GM18519 (cell line): ENCODE measurements around the gene MAPRE3.

Source experiments
- ATAC-seq: cut with Tn5 transposase; IDR thresholded peaks from one replicate; pipeline ENCODE4 v1.9.1; 2021; ENCODE audit warnings: mild to moderate bottlenecking, moderate library complexity; ENCODE audit not compliant: unreplicated experiment, low FRiP score

MAPRE3 gene

DNA sequence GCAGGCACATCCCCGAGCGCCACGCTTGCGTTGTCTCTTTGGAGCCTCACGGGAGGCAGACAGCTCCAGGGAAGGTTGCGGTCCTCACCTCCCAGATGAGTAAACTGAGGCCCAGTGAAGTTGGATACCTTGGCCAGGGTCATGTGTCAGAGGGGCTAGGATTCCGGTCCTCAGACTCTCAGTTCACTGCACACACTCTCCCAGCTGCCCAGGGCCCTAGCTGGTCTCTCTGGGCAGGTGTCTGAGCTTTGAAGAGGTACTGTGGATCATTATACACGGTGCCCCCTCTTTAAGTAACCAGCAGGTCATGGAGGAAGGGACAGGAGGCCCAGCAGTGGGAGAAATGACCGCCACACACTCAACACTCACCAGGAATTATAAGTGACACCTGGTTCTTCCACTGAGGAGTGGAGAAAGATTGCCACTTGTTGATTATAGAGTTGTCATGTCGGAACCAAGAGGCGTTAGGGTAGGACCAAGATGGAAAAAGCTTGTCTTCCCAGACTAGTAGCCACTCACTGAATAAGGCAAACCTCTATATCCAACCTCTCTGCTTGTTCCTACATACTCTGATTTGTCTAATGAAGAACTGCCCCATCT lies 62.9 kb downstream of the MAPRE3 start:
- no peak for ATAC-seq

DNA sequence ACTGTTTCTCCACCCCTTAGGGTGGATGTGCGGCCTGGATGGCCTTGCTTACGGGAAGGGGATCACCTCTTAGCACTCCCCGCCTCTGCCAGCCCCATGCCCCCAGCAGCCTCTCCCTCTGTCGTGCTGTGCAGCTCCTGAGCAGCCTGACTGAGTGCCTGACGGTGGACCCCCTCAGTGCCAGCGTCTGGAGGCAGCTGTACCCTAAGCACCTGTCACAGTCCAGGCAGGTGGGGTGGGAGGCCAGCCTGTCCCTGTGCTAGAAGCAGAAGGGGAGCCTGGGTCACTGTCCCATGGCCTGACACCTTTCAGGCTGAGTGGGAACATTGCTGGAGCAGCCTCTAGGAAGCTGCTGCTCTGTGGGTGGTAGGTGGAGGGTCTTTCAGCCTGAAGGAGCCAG lies 67.6 kb downstream of the MAPRE3 start:
- ATAC-seq: no peak

DNA sequence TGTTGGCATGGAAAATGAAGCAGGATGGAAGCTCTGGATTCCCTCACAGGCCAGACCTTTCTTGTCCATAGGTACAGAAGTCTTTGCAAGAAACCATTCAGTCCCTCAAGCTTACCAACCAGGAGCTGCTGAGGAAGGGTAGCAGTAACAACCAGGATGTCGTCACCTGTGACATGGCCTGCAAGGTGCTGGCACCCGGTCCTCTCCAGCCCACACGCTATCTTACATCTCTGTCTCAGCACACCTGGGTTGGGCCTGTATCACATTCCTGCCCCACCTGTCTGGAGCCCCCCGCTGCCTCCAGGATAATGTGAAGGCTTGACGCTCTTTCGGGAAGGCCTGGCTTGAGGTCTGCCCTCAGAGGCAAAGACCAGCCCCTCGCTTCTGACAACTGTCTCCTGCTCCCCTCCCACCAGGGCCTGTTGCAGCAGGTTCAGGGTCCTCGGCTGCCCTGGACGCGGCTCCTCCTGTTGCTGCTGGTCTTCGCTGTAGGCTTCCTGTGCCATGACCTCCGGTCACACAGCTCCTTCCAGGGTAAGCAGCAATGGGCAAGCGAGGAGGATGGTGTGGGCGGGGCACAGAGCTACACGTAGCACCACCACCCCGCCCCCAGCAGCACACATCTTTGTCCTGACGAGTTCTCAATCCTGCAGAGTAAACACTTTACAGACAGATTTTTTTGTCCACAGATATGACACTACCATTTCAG lies 68.3 kb downstream of the MAPRE3 start:
- ATAC-seq: no peak

DNA sequence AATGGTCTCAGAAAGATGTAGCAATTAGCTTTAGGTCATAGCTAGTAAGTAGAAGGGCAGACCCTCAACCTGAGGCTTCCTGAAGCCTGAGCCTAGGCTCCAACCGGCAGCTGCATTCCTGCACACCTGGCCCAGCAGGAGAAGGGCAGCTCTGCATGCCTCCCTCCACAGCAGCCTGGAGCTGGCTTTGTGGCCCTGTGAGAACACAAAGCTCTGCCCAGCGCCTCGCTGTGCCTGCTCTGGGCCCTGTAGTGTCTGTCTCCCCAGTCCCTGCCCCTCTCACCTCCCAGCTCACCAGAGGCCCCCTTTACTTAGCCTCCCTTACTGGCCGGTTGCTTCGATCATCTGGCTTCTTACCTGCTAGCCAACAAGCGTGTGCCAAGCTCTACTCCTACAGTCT lies 69.0 kb downstream of the MAPRE3 start:
- ATAC-seq: no peak

DNA sequence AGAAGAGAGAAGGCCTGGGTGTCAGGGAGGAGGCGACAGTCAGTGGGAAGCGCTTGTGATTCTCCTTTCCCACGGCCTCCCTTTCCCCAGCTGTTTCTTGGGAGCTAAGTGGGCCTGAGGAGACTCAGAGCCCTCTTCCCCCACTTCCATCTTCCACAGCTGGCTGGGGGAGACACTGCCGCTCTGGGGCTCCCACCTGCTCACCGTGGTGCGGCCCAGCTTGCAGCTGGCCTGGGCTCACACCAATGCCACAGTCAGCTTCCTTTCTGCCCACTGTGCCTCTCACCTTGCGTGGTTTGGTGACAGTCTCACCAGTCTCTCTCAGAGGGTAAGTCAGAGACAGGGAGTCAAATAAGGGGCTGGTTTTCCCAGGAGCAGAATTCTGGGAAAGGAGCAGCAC lies 69.4 kb downstream of the MAPRE3 start:
- ATAC-seq: no peak

DNA sequence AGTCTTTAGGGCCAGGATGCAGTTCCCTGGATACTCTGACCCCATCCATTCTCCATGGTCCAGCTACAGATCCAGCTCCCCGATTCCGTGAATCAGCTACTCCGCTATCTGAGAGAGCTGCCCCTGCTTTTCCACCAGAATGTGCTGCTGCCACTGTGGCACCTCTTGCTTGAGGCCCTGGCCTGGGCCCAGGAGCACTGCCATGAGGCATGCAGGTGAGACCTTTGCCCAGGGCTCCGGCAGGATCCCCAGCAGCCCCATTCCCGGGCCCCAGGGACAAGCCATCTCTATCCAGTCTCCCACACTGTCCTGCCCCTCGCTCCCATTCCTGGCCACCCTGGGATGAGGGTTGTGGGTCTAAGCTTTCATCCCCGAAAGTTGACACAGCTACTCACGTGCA lies 69.8 kb downstream of the MAPRE3 start:
- ATAC-seq: no peak

DNA sequence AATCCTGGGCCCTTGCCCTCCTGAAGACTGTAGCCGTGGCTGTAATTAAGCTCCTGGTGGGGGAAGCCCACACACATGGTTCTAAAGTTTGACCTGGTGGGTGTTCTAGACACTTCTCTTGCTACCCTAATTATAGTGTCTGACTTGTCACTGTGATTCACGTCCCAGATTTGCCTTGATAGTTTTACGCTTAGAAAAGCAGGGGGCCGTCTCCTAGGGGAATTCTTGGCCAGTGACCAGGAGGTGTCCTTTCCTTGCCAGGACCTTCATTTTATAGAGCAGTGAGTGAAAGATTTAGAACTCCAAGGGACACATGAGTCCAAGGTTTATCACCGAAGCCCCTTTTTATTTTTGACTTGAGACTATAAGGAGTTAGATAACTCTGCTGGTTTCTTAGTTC lies 71.3 kb downstream of the MAPRE3 start:
- ATAC-seq: no peak

DNA sequence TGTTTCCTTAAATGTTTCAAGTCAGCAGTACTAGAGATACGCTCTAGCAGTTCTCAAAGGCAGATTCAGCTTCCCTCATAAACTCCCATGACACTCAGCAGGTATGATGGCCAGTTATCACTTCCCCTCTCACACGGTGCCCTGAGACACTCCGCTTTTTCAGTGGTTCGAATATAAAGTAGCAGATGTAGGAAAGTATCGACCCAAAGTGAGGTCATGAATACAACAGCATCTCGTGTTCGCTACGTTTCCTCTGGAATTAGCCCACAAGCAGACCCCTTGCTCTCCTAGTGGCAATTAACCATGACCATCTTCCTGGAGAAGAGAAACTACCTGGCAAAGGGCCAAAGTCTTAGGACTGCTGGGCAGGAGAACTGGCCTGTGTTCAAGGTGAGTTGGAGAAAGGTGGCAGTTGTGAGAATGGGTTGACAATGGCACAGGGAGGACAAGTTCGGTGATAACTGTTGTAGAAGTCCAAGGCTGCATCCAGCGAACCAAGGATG lies 71.8 kb downstream of the MAPRE3 start:
- no peak for ATAC-seq

DNA sequence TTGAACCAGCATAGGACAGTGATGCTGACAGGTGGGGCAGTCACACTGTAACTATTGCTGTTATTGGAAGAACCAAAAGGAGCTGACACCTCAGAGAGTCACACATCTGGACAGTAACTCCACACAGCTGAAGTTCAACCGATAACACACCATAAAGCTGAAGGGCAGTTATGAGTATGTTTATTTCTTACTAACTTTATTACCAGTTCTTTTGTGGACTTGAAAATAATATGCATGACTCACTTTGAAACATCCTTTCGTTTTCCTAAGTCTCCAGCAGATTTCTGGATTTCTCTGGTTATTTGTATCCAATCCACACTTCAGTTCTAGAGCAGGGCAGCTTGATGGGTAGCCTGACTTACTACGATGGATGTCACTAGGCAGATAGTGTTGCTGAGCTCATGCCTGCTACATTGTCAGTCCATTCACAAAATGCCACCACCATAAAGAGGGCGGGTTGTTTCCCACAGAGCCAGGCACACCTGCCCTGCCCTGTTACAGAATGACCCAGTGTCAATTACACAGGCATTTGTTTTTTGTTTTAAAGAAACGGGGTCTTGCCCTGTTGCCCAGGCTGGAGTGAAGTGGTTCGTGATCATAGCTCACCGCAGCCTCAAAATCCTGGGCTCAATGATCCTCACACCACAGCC lies 72.7 kb downstream of the MAPRE3 start:
- no peak for ATAC-seq

DNA sequence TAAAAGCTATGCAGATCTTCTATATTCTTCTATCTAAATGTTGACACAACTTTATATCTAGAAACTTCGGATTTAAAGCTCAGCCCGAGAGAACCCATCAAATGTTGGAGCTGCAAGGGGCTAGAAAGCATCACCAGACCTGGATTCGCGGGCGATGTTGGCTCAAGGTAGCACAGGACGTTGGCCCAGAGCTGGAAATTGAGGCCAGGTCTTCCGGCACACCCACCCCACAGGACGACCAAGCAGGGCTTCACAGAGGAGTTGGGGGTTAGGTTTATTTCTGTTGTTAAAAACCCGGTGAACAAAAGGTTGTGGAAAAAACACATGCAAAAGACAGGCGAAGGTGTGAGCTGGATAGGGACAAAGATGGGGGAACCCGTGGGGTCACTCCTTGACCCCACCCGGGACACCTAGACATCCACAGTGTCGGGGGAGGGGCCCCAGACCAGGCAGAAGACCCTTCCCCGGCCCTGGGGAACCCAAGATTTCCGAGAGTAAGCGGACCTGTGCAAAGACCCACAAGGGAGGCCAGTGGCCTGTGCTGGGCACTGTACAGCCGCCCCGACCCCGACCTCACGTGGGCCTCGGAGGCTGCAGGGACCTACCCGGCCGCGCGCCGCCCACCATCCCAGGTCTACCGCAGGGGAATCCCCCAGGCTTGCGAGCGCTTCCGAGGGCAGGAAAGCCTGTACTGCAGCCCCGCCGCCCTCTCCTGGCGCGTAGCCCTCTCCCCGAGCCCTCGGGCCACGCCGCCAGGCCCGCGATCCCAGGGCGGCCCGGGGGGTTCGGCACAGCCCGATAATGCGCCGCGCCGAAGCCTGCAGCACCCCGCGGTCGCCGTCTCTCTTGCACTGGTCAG lies 79.2 kb downstream of the MAPRE3 start:
- ATAC-seq: no peak

DNA sequence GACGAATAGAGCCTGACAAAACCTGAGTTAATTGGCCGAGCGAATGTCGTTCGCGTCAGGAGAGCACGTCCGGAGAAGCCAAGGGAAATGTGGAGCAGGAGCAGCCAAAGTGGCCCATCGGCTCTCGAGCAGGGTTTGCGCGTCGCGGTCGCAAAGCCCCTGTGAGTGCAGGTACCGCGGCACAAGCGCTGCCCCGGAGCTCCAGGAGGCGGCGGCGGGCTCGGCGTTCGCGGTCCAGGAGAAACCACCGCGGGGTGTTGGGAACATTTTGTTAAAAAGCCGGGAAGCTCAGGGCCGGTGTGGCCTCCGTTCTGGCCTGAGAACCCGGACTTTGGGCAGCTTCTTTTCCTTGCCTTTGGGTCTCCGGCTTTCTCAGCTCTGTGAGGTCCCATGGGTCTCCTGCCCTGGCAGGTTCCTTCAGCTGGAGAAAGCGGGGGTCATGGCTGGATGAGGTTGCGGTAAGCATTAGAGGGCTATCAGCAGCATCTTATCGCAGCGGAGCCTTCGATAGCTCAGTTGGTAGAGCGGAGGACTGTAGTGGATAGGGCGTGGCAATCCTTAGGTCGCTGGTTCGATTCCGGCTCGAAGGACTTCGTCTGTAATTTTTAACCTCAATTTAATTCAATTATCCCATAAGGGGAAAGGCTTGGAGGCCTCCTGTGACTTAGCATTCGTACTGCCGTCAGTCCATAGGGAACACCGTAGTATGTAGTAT lies 80.0 kb downstream of the MAPRE3 start:
- peak; percentile 34 for ATAC-seq

DNA sequence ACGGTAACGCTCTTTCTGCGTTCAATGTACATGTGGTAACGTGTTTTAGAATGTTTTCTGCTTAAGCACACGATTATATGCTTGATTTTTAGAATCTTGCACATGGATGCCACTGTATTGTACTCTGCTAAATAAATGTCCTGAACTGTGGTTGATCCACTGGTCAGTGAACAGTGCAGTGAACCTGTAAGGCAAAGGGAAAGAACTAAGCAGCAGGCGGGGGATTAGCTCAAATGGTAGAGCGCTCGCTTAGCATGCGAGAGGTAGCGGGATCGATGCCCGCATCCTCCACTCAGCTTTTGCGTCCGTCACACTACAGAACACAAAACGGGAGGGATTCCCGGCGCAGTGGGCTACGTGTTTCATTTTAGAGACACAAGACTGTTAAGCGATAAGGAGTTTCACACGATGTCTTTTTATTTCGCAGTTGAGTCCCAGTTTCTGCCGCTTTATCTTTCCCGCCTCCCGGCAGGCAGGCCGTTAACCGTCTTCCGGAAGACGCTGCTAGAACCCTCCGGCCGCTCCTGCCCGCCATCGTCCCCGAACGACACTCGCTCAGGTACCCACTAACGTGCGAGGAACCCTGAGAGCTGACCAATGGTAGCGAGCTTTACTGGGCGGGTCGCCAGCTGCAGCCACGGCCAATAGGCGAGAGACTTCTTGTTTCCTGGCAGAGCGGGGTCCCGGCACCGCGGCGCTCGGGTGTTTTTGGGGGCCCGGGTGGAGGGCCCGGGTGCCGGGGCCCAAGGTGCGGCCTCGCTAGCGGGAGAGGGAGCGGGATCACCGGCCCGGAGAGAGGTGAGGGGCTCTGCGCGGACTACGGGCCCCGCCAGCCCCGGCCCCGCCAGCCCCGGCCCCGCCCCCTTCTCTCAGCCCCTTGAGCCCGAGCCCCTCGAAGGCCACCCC lies 80.8 kb downstream of the MAPRE3 start, which contains the start of gene AGBL5:
AGBL5 (plus strand) TSS at position 673 of the 906 bp plus-strand sequence. CDS start 1,291 bp downstream, outside the sequence.
- peak; percentile 36 for ATAC-seq

DNA sequence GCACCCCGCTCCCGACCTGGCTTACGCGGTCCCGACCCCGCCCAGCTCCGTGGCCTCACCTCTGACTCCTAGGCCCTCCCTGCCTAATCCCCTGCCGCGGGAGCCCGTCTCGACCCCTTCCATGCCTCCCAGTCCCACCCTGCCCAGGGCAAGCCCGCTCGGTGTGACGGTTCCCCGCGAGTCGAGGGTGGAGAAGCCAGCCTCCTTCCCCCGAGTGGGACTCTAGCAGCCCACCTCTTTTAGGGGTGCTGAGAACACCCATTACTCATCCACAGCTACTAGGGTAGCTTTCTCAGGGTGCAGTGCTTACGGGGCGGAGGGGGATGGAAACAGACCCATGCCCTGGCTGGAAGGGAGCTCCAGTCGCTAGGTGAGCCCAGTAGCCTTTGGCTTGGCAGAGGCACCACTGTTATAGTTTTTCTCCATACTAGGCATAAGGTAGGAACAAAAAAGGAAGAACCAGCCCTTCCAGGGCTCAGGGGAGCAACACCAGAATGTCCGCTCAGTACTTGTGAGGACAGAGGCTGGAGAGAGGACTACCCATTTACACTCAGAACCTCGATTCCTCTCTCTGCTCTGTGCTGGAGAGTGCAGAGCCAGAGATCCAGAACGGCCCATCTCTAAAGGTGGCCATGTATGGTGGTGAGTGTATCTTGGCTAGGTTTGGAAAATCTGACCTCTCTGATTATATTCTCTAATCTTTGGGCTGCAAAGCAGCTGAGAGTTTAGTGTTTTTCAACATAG lies 81.6 kb downstream of the MAPRE3 start:
- no peak for ATAC-seq

DNA sequence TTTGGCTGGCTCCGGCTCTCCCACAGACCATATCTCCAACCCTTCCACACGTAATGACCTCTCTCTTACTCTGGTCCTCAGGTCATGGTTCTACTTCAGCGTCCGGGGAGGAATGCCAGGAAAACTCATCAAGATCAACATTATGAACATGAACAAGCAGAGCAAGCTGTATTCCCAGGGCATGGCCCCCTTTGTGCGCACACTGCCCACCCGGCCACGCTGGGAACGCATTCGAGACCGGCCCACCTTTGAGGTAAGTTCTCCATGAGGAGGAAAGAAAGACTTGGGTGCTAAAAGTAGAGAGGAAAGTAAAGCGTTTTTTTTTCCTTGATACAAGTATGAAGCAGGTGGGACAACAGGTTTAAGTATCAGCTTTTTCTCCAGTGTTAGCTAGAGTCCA lies 82.9 kb downstream of the MAPRE3 start:
- no peak for ATAC-seq

DNA sequence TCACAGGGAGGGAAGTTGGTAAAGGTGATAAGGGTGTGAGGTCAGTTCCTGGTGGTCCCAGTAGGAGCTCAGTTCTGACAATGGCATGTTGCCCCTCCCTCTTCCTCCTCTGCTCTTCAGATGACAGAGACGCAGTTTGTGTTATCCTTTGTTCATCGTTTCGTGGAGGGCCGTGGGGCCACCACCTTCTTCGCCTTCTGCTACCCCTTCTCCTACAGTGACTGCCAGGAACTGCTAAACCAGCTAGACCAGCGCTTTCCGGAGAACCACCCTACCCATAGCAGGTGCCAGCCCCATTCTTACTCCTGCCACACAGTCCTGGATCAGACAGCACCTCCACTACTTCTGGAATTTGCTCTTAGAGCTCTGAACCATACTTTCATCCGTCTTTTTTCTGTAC lies 83.3 kb downstream of the MAPRE3 start:
- ATAC-seq: no peak

DNA sequence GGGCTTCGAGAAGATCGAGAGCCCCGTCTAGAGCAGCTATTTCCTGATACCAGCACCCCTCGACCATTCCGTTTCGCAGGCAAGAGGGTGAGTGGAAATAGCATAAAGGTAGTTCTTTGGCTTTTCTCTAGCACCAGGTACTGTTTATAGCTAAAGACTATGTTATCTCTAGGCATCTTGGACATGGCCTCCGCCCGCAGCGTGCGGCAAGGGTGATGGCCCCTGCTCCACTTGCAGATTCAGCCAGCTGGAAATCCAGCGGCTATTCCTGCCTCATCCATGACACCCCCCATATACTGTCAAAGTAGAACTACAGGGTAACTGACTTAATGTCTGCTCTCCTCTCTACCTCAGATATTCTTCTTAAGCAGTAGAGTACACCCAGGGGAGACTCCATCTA lies 84.3 kb downstream of the MAPRE3 start:
- no peak for ATAC-seq

DNA sequence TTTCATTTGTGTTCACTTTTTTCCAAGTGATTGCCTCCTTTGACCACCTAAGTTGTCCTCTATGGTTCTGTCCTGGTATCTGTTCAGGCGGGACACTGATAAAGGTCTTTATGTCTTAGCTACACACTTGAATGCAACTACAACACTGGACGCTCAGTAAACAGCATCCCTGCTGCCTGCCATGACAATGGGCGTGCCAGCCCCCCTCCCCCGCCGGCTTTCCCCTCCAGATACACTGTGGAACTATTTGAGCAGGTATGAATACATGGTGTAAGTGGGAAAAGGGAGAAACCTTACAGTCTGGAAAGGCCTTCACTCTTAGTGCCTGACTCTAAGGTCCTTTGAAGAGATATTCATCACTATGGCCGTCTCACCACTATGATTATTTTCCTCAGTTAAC lies 86.7 kb downstream of the MAPRE3 start:
- no peak for ATAC-seq

DNA sequence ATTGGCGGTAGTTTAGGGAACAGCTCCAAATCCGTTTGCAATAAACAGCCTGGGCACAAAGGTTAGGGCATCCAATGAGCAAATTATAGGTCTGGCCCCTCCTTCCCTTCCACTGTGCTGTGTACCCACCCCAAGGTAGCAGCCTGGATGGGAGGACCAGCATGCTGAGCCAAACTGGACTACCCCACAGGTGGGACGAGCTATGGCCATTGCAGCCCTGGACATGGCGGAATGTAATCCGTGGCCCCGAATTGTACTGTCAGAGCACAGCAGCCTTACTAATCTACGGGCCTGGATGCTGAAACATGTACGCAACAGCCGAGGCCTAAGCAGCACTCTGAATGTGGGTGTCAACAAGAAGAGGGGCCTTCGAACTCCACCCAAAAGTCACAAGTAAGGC lies 87.8 kb downstream of the MAPRE3 start:
- no peak for ATAC-seq
